Measurements from ENCODE around the gene CHERP. TPM values are rescaled to one million over a fixed set of nuclear protein-coding genes. Genes with fewer than 3 reads are reported as not detected.

CHERP gene
- total and polyA plus RNA-seq, 2 of the 13 experiments (the other 11 are each of a cell fraction or from before 2014, with no cell fraction given) = 4.3 to 5.4 TPM

DNA sequence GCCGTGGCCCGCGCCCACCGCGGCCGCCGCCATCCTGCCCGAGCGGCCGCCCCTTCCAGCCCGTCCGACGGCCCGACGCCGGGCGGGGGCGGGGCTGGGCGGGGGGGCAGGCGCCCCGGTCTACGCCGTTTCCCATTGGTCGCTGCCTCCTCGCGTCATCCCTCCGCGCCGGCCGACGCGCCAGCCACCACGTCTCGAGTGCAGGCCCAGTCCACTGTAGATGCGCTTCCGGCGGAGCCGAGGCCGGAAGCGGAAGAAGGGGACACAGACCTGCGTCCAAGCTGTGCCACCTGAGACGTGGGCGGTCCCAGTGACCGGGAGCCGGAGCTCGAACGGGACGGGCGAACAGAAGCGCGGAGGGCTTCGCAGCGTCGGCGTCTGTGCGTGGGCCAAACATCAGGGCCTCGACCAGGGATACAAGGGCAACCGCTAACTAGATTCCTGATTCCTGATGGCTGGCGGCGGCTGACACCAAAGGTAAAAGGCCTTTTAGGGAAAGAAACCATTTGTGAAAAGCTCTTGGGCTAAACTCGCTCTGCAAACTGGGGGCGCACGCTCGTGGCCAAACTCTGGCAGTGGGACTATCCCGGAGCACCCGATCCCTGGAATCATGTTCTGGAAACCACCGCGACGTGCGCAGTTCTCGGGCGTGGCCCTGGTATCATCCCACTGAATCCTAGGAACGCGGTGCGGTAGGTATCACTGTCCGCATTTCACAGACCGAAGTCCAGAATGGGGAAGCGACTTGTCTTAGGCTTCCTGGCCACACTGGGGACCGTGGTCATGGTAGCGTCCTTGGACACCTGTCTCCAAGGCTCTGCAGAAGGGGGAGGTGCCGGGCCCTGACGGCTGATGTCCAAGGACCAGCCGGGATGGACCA, 30.3 kb upstream of the CHERP start, which contains the start of gene SLC35E1 (continued):
- TF ChIP-seq, protein P1, sequence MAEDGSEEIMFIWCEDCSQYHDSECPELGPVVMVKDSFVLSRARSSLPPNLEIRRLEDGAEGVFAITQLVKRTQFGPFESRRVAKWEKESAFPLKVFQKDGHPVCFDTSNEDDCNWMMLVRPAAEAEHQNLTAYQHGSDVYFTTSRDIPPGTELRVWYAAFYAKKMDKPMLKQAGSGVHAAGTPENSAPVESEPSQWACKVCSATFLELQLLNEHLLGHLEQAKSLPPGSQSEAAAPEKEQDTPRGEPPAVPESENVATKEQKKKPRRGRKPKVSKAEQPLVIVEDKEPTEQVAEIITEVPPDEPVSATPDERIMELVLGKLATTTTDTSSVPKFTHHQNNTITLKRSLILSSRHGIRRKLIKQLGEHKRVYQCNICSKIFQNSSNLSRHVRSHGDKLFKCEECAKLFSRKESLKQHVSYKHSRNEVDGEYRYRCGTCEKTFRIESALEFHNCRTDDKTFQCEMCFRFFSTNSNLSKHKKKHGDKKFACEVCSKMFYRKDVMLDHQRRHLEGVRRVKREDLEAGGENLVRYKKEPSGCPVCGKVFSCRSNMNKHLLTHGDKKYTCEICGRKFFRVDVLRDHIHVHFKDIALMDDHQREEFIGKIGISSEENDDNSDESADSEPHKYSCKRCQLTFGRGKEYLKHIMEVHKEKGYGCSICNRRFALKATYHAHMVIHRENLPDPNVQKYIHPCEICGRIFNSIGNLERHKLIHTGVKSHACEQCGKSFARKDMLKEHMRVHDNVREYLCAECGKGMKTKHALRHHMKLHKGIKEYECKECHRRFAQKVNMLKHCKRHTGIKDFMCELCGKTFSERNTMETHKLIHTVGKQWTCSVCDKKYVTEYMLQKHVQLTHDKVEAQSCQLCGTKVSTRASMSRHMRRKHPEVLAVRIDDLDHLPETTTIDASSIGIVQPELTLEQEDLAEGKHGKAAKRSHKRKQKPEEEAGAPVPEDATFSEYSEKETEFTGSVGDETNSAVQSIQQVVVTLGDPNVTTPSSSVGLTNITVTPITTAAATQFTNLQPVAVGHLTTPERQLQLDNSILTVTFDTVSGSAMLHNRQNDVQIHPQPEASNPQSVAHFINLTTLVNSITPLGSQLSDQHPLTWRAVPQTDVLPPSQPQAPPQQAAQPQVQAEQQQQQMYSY (CRISPR knock-in tag; IDR thresholded peaks at IDR 0.05) = peak; percentile 88
- TF ChIP-seq XRCC5 (optimal IDR thresholded peaks at IDR 0.05; ENCODE audit: low read length) (peak; percentile 14), SRSF9 (IDR thresholded peaks at IDR 0.05; ENCODE audit: borderline replicate concordance, insufficient read depth, low read depth, low read length, poor library complexity, severe bottlenecking) (no peak), ZNF207 (IDR thresholded peaks at IDR 0.05; ENCODE audit: borderline replicate concordance) (no peak), MIER3 (CRISPR knock-in tag; IDR thresholded peaks at IDR 0.05; ENCODE audit: borderline replicate concordance) (peak; percentile 75; the same call in 1 of the 2 replicates), ZEB1 (IDR thresholded peaks at IDR 0.05; ENCODE audit: insufficient replicate concordance, low read depth) (peak; percentile 79)
- TF ChIP-seq, protein P2, sequence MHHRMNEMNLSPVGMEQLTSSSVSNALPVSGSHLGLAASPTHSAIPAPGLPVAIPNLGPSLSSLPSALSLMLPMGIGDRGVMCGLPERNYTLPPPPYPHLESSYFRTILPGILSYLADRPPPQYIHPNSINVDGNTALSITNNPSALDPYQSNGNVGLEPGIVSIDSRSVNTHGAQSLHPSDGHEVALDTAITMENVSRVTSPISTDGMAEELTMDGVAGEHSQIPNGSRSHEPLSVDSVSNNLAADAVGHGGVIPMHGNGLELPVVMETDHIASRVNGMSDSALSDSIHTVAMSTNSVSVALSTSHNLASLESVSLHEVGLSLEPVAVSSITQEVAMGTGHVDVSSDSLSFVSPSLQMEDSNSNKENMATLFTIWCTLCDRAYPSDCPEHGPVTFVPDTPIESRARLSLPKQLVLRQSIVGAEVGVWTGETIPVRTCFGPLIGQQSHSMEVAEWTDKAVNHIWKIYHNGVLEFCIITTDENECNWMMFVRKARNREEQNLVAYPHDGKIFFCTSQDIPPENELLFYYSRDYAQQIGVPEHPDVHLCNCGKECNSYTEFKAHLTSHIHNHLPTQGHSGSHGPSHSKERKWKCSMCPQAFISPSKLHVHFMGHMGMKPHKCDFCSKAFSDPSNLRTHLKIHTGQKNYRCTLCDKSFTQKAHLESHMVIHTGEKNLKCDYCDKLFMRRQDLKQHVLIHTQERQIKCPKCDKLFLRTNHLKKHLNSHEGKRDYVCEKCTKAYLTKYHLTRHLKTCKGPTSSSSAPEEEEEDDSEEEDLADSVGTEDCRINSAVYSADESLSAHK (CRISPR knock-in tag; IDR thresholded peaks at IDR 0.05; ENCODE audit: borderline replicate concordance) = no peak

All from HepG2 (cell line).